Esophagus squamous epithelium (tissue), 4 donors: Measurements from ENCODE around the gene NAE1.

ENCODE experiments used
- CTCF ChIP-seq, 6 experiments: fragments of 450-650 bp in 4 of 6; fragments of 200-600 bp in 2 of 6; sonication (generic) in 2 of 6; IDR thresholded peaks; one replicate each; pipeline ENCODE4 v1.5.1; 2016 to 2019; ENCODE audit warnings: antibody characterized with exemption in 6 of 6, mild to moderate bottlenecking in 4 of 6, moderate library complexity in 4 of 6
- POLR2A ChIP-seq, 4 donors: fragments of 450-650 bp; IDR thresholded peaks; one replicate each; pipeline ENCODE4 v1.6.1; 2017; ENCODE audit warnings: antibody characterized with exemption in 4 of 4, mild to moderate bottlenecking in 4 of 4, moderate library complexity in 3 of 4

- no peak for TF ChIP-seq CTCF (IDR thresholded peaks at IDR 0.05)
- no peak for TF ChIP-seq POLR2A (IDR thresholded peaks at IDR 0.05)
Observed at GRCh38 chr16:66840883-66841282, 10.1 kb upstream of the NAE1 start.
